Activated CD8-positive, alpha-beta memory T cell treated with anti-CD3 and anti-CD28 coated beads for 24 hours (primary cell): Measurements from ENCODE around the gene ELMO1.
A peak's percentile ranks its signal among the peaks of the same experiment; 100 is the strongest.

Experiments used
- DNase-seq: peaks from one replicate; pipeline ENCODE4 v3.0.0-alpha.2; 2020

The ELMO1 gene

DNA sequence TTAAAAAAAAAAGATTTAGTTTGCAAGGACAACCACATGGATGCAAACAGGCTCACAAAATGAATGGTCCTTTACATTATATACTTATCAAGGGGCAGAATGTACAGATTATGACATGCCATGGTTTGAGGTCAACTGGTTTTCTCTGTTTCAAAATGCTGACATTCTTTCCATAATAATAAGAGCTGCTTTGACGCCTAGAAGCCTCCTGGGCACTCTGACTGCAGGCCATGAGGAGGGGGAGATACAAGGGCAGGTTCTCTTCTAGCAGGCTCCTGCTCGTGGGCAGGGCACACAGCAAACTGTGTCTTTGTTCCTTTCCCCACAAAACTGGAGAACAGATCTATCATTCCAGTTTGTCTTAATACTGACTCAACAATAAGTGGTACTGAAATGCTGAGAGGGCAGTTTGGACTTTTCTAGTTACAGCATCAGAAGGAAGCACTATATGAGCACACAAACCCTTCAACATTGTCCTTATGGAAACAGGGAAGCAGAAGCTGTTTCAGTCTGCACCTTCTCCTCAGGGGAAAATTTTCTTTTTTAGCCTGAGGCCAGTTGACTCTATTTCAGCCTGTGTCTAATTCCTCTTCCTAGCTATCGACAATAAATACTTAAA, 409.4 kb downstream of the ELMO1 start:
- no peak for DNase-seq

DNA sequence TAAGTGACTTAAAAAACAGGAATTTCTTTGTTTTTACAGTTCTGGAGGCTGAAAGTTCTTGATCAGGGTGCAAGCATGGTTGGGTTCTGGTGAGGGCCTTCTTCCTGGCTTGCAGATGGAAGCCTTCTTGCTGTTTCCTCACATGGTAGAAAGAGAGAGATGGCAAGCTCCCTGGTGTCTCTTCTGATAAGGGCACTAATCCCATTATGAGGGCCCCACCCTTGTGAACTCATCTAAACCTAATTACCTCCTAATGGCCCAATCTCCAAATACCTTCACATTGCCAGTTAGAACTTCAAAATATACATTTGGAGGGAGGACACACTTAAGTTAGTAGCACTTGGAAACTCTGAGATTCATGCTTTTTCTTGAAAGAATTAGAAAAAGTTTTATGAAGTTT, 410.0 kb downstream of the ELMO1 start:
- DNase-seq: no peak

DNA sequence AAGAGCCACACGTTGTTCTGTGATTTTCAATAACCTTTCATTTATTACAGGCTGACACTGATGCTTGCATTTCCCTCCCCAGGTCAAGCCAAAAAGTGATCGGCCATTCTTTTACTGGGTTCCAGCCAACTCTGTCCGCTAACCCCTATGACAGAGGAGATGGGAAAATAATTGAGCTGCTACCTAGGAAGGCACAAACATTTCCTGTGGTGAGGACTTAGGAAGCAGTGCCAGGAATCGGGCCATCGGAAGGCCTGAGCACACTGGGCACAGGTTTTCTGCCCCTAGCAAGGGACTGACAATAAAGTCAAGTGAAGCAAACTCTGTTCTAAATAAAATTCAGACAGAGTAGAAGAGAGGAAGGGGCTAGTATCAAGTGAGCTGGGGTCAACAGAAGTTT, 411.4 kb downstream of the ELMO1 start:
- no peak for DNase-seq

DNA sequence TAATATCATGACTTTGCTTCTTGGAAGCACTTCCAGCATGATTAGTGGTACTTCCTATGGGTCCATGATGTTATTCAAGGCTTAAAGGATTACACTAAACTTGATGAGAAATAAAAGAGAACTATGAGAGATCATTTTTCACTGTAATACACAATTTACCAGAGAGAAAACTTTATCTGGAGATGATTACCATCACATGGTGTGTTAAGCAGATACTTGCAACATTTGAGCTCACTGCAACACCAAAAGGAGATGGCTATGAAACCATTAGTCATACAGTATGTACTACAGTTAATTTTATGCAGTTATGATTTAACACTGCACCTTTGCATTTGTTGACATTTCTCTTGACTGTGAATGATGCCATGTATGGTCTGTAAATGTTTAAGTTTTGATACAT, 413.0 kb downstream of the ELMO1 start:
- no peak for DNase-seq

DNA sequence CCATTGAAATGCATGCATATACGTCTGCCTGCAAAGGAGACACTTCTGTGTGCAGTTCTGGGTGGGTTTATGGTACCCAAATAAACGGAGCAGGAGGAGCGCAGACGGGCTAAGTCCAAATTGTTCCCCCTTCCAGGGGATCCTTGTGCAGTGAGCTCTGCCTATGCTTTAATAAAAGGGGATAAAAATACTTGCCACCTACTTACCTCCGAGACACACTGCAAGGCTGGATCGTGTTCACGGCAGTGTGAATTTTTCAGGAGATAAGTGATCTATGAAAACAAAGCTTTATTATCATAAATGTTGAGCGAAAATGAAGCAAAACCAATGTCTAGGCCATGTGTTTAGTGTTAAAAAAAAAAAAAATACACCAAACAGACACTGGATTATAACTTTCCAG, 415.5 kb downstream of the ELMO1 start:
- no peak for DNase-seq

DNA sequence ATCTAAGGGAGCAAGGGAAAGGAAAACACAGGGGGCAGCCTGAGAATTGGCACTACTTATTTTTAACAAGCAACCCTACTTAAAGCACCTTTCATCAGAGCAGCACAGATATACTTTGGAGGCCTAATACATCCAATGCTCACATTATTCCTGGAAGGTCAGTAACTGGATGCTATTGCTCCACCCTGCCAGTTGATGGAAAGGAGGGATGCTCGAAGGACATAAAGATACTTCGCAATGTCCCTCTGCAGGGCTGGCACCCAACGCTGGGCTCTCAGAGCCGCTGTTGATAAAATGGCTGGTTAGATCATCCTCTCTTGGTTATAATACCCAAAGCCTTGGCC, 416.4 kb downstream of the ELMO1 start:
- no peak for DNase-seq

DNA sequence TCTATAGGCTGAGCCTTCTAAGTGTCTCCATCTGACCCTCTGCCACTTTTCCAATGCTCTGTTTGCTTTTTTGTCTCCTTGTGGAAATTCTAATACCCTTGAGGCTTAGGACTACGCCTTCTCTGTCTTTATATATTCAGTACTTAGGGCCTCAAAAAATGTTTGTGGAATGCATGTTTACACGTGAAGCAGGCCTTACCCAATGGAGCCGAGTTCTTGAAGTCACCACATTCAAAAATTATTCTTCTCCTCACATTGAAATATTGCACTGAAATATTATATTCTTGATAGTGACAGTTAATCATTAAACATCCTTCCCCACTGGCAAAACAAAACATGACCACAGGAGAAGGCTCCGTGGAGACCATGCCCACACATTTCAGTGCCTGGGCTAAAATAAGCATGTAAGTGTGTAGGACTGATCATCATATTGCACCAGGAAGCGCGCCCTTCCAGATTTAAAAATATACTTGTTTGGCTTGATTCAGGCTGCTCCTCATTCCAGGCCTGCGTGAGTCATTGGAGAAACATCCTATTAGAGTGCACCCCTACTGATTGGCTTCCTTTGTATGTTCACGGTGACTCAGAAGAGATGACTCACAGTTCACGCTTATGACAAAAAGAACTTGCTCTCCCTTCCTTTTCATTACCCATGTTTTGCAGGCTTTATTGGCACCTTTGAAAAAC, 416.9 kb downstream of the ELMO1 start:
- DNase-seq: peak; percentile 67

DNA sequence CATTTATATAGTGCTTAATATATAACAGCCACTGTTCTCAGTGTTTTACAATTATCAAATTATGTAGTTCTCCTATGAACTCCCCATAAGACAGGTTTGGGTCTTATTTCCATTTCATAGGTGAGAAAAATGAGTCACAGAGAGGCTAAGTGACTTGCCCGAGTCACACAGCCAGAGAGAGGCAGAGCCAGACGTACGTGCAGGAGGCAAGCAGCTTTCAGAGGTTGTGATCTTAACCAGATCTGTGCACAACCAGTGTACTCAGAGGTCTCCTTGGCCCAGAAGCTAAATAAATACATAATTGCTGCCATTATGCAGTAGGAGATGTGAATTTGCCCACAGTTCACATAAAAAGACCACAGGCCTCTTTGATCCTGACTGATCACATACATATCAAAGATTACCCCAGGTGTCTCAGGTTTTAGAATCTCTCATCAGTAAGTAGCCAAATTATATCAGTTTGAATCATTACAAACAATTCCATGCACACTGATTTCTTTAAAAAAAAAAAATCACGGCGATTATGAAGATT, 419.7 kb downstream of the ELMO1 start:
- peak; percentile 63 for DNase-seq

DNA sequence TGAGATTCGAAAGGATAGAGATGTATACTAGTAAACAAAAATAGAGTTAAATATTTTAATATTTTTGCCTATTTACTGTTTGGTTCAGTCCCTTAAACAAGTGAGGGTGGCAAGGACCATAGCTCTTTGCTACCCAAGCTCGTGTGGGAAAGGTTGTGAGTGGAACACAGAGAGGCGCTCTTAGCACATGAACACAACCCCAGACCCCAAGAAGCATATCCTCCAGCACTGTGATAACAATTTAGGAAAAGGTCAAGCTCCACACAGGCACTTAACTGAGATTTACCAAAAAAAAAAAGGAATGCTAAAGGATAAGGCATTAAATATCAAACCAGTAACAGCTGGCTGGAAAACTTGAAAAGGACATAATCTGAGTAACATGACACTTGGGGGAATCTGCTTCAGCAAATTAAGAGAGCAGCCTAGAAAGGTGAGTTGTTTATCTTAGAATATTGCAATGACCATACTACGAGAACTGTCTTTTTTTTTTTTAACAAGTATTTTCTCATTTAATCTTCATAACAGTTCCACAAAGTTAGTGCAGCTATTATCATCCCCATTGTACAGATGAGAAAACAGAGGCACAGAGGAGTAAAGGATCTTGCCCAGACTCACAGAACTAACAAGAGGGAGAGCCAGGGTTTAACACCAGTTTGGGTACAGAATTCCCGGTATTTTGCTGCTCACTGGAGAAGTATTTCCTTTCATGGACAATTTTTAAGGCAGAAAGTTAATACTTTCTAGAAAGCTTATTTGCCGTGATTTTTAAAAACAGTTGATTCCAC, 420.9 kb downstream of the ELMO1 start:
- DNase-seq: no peak

DNA sequence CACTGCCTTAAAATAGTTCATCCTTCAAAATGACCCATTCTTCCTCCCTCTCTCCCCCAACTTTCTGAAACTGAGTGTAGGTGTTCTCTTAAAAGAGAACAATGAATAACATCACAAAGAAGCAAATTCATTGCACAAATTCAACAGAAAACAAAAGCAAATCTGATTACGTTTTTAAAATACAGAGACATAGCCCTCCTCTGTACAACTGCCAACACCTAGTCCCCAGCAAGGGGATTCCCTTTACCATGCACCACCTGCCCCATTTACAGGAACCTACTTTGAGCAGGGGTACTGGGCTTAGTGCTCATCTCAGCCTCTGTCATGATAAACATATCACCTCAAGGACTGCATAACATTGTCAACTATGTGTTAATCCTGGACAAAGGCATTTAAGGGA, 421.6 kb downstream of the ELMO1 start:
- no peak for DNase-seq

DNA sequence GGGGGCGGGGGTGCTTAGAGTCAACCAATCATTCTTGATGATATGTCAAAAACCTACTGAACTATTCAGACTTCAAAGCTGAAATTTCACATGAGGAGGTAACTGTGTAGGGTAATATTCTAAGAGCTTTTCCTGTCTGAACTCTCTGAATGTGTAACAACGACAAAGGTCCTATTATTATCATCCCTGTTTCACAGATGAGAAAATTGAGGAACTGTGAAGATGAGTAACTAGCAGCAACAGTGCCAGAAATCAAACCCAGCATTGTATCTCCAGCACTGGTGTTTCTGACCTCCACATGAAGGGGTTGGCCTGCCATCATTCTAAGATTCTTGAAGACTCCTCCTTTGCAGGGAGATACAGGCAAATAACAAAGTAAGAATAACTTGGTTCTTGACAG, 429.7 kb downstream of the ELMO1 start:
- no peak for DNase-seq

DNA sequence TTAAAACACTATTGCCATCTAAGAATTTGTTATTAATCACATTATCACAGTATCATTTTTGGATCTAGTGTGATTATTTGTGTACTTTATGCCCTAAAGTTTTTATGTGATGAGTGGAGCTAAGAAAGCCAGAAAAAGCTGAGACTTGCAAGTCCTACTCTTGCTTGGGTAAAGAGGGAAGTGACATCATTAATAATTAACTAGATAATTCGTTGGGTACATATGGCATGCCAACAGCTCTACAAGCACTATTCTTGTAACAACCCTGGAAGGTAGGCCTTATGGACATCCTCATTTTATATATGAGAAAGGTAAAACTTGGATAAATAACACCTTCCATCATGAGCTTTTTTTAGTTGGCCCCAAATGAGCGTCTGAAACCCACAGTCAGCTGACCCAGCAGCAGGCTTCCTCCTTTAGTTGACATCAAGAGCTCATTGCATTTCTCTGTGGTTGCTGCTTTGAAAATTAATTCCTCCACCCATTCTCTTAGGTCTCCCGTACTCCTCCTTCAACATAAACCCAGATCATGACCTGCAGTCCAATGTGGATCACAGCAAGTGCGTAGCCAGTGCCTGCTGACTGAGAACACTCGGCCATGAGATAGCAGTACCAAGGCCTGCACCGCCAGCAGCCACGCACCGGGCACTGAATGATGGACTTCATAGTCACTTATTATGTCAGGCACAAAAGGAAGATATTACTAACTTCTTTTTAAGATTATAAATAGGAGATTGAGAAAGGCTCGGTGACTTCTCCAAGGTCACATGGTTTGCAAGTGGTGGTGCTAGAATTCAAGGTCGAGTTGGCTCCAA, 432.4 kb downstream of the ELMO1 start:
- DNase-seq: no peak

DNA sequence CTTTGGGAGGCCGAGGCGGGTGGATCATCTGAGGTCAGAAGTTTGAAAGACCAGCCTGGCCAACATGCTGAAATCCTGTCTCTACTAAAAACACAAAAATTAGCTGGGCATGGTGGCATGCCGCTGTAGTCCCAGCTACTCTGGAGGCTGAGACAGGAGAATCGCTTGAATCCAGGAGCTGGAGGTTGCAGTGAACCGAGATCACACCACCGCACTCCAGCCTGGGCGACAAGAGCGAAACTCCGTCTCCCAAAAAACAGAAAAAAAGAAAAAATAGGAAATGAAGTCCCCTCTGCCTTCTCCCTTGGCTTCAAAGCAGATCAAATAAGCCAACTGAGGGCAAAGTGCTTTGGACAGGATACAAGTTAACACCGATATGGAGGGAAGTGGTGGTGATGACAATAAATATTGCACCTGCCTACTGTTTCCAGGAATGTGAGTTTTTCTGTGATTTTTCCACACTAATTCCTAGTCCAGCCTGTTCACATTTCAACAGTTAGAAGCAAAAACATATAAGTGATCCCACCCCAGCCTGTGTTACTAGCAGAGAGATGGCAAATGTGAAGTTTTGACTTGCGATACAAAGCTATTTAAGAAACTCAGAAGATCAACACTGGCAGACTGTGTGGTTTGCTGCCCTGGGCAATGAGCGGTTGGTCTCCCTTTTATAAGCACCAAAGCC, 433.2 kb downstream of the ELMO1 start:
- DNase-seq: no peak

DNA sequence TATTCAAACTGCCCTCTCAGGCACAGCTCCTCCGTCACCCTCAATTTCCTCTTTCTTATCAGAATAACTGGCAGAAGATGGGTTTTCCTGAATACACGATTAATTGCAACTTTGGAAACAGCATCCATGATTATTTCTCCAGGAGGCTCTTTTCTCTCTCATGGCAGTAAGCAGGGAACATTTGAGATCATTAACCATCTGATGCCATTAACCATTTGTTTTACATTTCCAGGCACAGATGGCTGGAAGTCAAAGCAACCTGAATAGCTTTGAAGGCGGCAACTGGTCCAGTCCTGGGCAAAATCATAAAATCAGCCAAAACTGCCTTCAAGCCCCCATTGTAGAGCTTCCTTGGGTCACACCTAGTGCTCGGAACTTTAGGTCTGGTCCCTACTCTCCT, 434.9 kb downstream of the ELMO1 start:
- DNase-seq: no peak

DNA sequence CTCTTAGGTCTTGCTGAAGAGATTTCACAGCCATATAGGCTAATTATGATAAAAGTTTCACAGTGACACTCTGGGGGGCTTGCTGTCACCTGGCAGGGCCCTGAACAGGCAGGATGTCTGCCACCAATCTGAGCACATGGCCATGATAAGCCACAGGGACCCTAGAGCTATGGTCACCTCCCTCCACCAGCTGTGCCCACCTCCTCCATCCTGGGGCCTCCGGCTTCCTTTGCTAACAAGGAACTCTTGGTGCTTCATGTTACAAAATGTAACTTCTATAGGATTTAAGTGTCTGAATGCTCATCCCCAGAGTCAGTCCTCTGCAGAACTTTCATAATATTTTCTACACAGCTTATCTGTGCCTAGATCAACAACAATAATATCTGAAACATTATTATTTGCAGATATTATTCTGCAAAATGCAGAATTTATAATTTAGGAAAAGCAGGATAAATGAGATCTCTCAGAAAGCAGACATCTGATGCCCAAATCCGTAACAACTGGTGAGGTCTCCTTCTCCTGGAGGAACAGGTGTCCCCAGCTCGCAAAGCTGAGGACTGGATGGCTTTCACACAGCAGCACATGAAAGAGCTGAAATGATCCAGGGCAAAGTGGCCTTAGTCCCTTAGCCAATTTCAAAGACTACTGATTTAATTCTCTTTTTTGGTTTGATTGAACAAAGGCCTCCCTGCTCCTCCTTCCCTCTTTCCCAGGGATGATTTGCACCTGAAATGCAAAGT, 437.3 kb downstream of the ELMO1 start:
- DNase-seq: no peak

DNA sequence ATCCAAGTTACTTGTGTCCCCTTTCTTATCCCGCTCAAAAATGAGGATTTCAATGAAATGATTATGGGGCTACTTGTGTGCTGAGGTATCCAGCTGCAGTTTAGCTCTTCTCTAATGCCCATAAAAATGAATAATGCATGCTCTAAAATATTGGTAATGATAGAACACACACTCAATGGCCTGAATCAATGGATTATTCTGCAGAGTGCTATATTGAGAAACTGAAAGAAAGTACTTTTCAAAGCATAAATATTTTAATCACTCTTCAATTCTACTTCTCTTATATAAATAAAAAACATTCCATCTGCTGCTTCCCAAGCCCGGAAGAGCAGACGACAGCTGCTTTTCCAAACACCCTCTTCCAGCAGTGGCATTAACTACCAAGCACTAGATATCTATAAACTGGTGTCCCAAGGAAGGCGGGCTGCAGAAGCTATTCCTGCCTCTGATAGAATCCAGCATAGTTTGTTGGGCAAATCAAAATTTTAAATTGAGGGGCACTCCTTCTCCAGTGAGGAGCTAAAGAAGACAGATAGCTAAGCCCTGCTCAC, 439.5 kb downstream of the ELMO1 start:
- DNase-seq: no peak

DNA sequence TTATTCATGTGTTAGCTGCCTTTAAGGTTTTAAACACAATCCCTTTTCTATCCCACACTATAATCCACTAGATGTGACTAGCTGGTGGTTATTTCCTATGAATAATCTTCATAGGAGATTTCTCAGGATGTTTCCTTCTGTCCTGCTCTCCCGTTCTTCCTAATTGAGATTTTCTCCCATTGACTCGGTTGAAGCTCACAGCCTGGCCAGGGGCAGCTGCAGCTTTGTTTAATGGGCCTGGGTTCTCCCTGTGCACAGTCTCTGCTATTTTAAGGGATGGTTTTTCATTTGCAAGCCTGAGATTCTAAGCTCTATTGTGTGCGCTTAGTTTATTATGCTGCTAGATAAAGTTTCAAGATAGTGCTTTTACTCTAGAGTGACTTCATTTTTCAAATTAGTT, 441.0 kb downstream of the ELMO1 start:
- DNase-seq: no peak

DNA sequence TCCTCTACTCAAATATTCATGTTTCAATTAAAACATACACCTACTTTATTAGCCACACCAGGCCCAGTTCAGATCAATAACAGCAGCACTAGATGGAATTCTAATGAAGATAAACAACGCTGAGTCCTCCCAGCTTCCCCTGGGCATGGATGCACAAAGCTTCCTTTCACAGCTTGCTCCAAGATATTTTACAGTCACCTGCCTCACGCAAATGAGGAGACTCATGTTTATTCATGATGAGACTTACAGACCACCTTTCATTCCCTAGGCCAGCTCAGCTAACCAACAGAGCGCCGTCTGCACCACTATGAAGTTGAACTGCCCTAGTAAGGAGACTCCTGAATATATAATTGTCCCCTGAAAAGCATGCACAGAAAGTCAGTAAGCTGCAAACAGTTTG, 441.4 kb downstream of the ELMO1 start:
- no peak for DNase-seq

DNA sequence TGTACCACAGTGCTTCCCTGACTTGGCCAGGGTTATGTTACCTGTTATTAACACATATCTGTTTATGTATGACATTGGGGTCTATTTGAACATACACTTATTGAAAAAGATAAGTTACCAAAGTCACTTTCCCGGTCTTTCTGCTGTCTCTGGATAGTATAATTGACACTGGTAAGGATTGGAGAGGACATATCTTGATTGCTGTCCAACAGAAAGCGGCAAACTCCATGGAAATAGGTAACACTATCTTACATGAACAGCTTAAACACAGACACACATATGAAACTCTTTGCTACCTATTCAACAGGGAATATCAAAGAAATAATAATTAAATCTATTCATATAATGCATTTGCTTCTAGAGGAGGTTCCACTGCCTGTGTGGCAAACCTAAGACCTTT, 441.9 kb downstream of the ELMO1 start:
- no peak for DNase-seq

DNA sequence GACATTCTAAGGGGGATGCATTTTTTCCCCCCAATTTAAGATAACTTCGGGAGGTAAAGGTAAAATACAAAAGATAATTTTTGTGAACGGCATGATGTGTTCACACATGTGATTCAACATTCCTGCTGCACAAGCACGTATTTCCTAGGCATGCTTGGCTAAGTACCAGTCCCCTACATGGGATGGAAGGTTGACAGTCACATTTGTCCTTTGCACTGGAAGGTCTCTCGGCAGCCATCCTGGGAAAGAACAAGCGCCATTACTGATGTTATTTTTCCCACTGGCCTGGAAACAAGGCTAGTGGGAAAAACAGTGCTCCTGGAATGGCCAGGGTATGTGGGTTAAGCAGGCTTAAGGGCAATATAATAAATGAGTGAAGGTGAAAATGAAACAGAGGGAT, 448.2 kb downstream of the ELMO1 start:
- no peak for DNase-seq

DNA sequence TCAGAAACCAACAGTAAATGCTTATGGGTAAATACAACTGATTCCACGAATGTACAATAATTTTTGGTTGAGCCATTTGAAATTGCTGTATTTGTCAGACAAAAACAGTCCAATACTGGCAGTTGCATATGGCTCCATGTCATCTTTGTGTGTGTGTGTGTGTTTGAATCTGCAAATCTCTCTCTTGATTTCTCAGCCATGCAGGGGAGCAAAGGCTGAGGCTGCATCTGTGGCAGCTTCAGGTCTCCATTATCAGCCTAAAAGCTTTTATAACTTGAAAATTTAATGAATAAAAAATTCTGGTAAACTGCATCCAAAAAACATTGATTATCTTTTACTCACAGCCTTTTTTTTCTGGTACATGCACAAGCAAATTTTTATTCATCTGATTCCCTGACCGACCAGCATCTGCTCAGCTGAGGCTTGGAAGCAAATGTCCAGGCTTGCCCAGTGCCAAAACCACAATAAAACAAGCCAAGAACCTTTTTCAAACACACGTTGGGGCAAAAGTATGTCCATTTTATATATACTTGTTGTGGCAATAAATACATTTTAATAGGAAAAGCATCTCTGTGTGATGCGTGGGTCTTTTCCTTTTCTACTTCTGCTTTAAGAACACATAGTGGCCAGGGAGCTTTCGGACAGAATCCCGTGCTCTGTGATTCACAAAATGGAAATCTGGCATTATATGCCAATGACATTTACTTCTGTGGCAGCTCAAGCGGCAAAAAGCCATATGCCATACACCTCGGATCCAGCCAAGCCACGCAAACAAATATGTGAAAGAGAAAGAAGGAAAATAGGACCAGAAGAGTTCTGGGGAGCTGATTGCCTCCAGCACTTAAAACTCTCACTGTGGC, 448.8 kb downstream of the ELMO1 start:
- no peak for DNase-seq
